HCT116 (cell line): Measurements from ENCODE around the gene DUSP28.

Experiments
- ATF3 ChIP-seq: IDR thresholded peaks from 2 replicates; pipeline ENCODE4 v1.6.1; 2012
- CEBPB ChIP-seq: IDR thresholded peaks from 2 replicates; pipeline ENCODE4 v1.6.1; 2012; ENCODE audit warnings: low read depth
- CTCF ChIP-seq, 3 experiments: fragments of 200-600 bp in 1 of 3; sonication (generic) in 1 of 3; IDR thresholded peaks in 2 of 3; conservative IDR thresholded peaks in 1 of 3; 2 replicates each; pipeline ENCODE4 v1.5.1; 2012 to 2017; ENCODE audit warnings: low read depth in 2 of 3, low read length in 2 of 3, antibody characterized with exemption in 1 of 3, borderline replicate concordance in 1 of 3, control low read depth in 1 of 3, mild to moderate bottlenecking in 1 of 3, mixed read lengths in 1 of 3, mixed run types in 1 of 3, moderate library complexity in 1 of 3; ENCODE audit not compliant: insufficient read depth in 1 of 3
- EZH2 ChIP-seq: fragments of 200-600 bp; sonication (generic); IDR thresholded peaks from 2 replicates; pipeline ENCODE4 v1.6.1; 2017; ENCODE audit warnings: antibody characterized with exemption, mixed run types
- EZH2phosphoT487 ChIP-seq: fragments of 200-600 bp; IDR thresholded peaks from 2 replicates; pipeline ENCODE4 v1.6.1; 2018; ENCODE audit warnings: antibody characterized with exemption, borderline replicate concordance
- JUND ChIP-seq: IDR thresholded peaks from 2 replicates; pipeline ENCODE4 v1.6.1; 2012
- POLR2A ChIP-seq: IDR thresholded peaks from 2 replicates; pipeline ENCODE4 v1.7.0; 2011; ENCODE audit warnings: borderline replicate concordance; ENCODE audit not compliant: insufficient read depth, insufficient read length; ENCODE audit errors: extremely low read depth
- POLR2AphosphoS5 ChIP-seq: IDR thresholded peaks from 2 replicates; pipeline ENCODE4 v1.6.1; 2011; ENCODE audit warnings: mild to moderate bottlenecking, low read depth, low read length, moderate library complexity
- REST ChIP-seq: IDR thresholded peaks from 2 replicates; pipeline ENCODE4 v1.6.1; 2012; ENCODE audit warnings: low read depth
- YY1 ChIP-seq: IDR thresholded peaks from 2 replicates; pipeline ENCODE4 v1.6.1; 2011; ENCODE audit warnings: low read length, low read depth, moderate library complexity, mild to moderate bottlenecking; ENCODE audit not compliant: insufficient replicate concordance; ENCODE audit errors: extremely low read depth
- ZNF274 ChIP-seq: fragments of 200-500 bp; sonication (Bioruptor generic); IDR thresholded peaks from 2 replicates; pipeline ENCODE4 v1.6.1; 2014; ENCODE audit warnings: mild to moderate bottlenecking, low read depth, low read length, inconsistent platforms
- TF ChIP-seq, protein P1 (sequence below): IDR thresholded peaks from 2 replicates; pipeline ENCODE4 v1.6.1; 2012

DNA sequence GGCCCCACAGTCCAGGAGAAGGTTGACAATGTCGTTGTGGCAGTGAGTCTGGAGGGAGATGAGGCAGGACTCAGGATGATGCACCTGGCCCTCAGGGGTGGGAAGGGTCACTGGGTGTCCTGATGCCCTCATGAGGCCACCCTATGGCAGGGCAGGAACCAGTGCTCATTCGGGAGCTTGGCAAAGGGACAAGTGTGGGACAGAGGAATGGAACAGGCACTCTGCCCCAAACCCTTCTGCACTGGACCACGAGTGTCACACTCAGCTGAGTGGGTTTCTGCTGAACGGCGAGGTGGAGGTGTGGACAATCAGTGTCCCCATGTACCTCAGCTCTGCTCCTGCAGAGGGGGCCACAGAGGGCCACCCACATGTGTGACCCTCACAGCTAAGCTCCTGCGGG lies 34.4 kb upstream of the DUSP28 start:
- TF ChIP-seq ATF3 = no peak
- no peak for TF ChIP-seq YY1
- TF ChIP-seq EZH2 = no peak
- no peak for TF ChIP-seq CTCF (IDR thresholded peaks at IDR 0.05 in 2 of 3, conservative IDR thresholded peaks at IDR 0.05 in 1 of 3; ENCODE audit: borderline replicate concordance in 1 of 3, insufficient read depth in 1 of 3, low read depth in 2 of 3, low read length in 2 of 3)
- TF ChIP-seq POLR2A = no peak
- TF ChIP-seq, protein P1, sequence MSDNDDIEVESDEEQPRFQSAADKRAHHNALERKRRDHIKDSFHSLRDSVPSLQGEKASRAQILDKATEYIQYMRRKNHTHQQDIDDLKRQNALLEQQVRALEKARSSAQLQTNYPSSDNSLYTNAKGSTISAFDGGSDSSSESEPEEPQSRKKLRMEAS = no peak
- TF ChIP-seq POLR2AphosphoS5 = no peak
- TF ChIP-seq ZNF274 = no peak
- no peak for TF ChIP-seq EZH2phosphoT487
- TF ChIP-seq JUND = no peak
- TF ChIP-seq CEBPB = no peak
- no peak for TF ChIP-seq REST
